Stimulated activated CD8-positive, alpha-beta memory T cell treated with anti-CD3 and anti-CD28 coated beads, Interleukin-15, amount 100 ng/mL, for 48 hours (primary cell): ENCODE results near the gene SRR.
"Not testable (repeated sequence)": the region's sequence is repeated elsewhere in the genome, so short reads cannot be mapped to it uniquely, and the experiment has no call there.

Experiments
- DNase-seq, 2 donors: peaks; one replicate each; pipeline ENCODE4 v3.0.0-alpha.2; 2020; ENCODE audit warnings: low read depth in 2 of 2

The SRR gene

GRCh38 chr17:2289878-2290478, 13.8 kb upstream of the SRR start:
- DNase-seq: no peak

GRCh38 chr17:2292100-2292499, 11.7 kb upstream of the SRR start:
- no peak for DNase-seq

GRCh38 chr17:2295575-2295974, 8.2 kb upstream of the SRR start:
- DNase-seq: no peak

GRCh38 chr17:2297023-2297422, 6.7 kb upstream of the SRR start:
- no peak for DNase-seq

GRCh38 chr17:2299136-2299535, 4.6 kb upstream of the SRR start:
- DNase-seq: no peak

GRCh38 chr17:2299756-2300155, 4.0 kb upstream of the SRR start:
- DNase-seq: no peak

GRCh38 chr17:2302778-2303203, 959 bp upstream of the SRR start:
- no peak for DNase-seq

- no peak for DNase-seq
These were observed 1.2 kb downstream of the SRR start for GRCh38 chr17:2304931-2305330.

GRCh38 chr17:2309338-2310154, 5.8 kb downstream of the SRR start:
- DNase-seq: no peak

GRCh38 chr17:2312736-2313135, 9.0 kb downstream of the SRR start:
- DNase-seq: no peak

- DNase-seq: not testable (repeated sequence)
These were observed 13.1 kb downstream of the SRR start for GRCh38 chr17:2316916-2317205.

- no peak for DNase-seq
These were observed 14.0 kb downstream of the SRR start for GRCh38 chr17:2317796-2318195.

- no peak for DNase-seq
These were observed 15.3 kb downstream of the SRR start for GRCh38 chr17:2319051-2319450.

GRCh38 chr17:2321399-2321798, 17.6 kb downstream of the SRR start:
- no peak for DNase-seq

GRCh38 chr17:2323629-2324314, 20.0 kb downstream of the SRR start:
- no peak for DNase-seq

- no peak for DNase-seq
These were observed 27.6 kb downstream of the SRR start for GRCh38 chr17:2331303-2331702.

GRCh38 chr17:2335726-2336214, 32.0 kb downstream of the SRR start:
- no peak for DNase-seq

GRCh38 chr17:2336215-2336851, 32.6 kb downstream of the SRR start, which contains the start of gene TSR1:
TSS of gene TSR1 (minus strand) at chr17:2336457. CDS start at chr17:2336427, 30 bp downstream.
- DNase-seq: peak; percentile 86 to 89

- DNase-seq: peak; percentile 39 to 47
These were observed 33.2 kb downstream of the SRR start, which contains the start of gene SGSM2 for GRCh38 chr17:2336852-2337543. TSS of gene SGSM2 (plus strand) at chr17:2337501. CDS start at chr17:2337689, 188 bp downstream.

- peak; percentile 45 to 47 for DNase-seq
These were observed 34.0 kb downstream of the SRR start for GRCh38 chr17:2337544-2338314.

- no peak for DNase-seq
These were observed 34.5 kb downstream of the SRR start for GRCh38 chr17:2338315-2338657.
